ENCODE results near the gene RPF1.
"Not testable (repeated sequence)": the region's sequence is repeated elsewhere in the genome, so short reads cannot be mapped to it uniquely, and the experiment has no call there.

The RPF1 gene

GRCh38 chr1:84496498-84496897, 17.4 kb downstream of the RPF1 start:
- no peak for DNase-seq

GRCh38 chr1:84497631-84498275, 18.7 kb downstream of the RPF1 start:
- DNase-seq: no peak

- no peak for DNase-seq
These were observed 23.9 kb downstream of the RPF1 start for GRCh38 chr1:84502927-84503326.

- DNase-seq: no peak
These were observed 25.8 kb downstream of the RPF1 start for GRCh38 chr1:84504580-84505492.

- DNase-seq: no peak
These were observed 26.5 kb downstream of the RPF1 start for GRCh38 chr1:84505493-84506001.

- DNase-seq: peak; percentile 99
These were observed 27.1 kb downstream of the RPF1 start, which contains the start of the genes GNG5 and SPATA1 for GRCh38 chr1:84506002-84506728. GNG5 (minus strand) TSS chr1:84506581; CDS start chr1:84506091, 490 bp downstream. SPATA1 (plus strand) TSS chr1:84506386; CDS start chr1:84516360, 9,974 bp downstream.

- DNase-seq: no peak
These were observed 27.8 kb downstream of the RPF1 start for GRCh38 chr1:84506729-84507453.

GRCh38 chr1:84507887-84508286, 28.8 kb downstream of the RPF1 start:
- not testable (repeated sequence) for DNase-seq

GRCh38 chr1:84508510-84508909, 29.4 kb downstream of the RPF1 start:
- DNase-seq: no peak

- no peak for DNase-seq
These were observed 30.0 kb downstream of the RPF1 start for GRCh38 chr1:84509029-84509428.

- no peak for DNase-seq
These were observed 31.1 kb downstream of the RPF1 start for GRCh38 chr1:84510165-84510564.

GRCh38 chr1:84510668-84511067, 31.6 kb downstream of the RPF1 start:
- DNase-seq: no peak

- no peak for DNase-seq
These were observed 45.5 kb downstream of the RPF1 start for GRCh38 chr1:84524590-84524989.

GRCh38 chr1:84525779-84526178, 46.7 kb downstream of the RPF1 start:
- no peak for DNase-seq

GRCh38 chr1:84538599-84538998, 59.5 kb downstream of the RPF1 start:
- DNase-seq: no peak

GRCh38 chr1:84539972-84540371, 60.9 kb downstream of the RPF1 start:
- DNase-seq: no peak

- no peak for DNase-seq
These were observed 61.7 kb downstream of the RPF1 start for GRCh38 chr1:84540759-84541158.

- DNase-seq: no peak
These were observed 62.6 kb downstream of the RPF1 start for GRCh38 chr1:84541679-84542078.
